NCI-H1930 (cell line): ENCODE measurements around the gene GABBR2.

Experiments used
- DNase-seq, 2 experiments: peaks; one replicate each; lab custom pipeline; 2025; lab: John Stamatoyannopoulos, UW

GABBR2 gene

DNA sequence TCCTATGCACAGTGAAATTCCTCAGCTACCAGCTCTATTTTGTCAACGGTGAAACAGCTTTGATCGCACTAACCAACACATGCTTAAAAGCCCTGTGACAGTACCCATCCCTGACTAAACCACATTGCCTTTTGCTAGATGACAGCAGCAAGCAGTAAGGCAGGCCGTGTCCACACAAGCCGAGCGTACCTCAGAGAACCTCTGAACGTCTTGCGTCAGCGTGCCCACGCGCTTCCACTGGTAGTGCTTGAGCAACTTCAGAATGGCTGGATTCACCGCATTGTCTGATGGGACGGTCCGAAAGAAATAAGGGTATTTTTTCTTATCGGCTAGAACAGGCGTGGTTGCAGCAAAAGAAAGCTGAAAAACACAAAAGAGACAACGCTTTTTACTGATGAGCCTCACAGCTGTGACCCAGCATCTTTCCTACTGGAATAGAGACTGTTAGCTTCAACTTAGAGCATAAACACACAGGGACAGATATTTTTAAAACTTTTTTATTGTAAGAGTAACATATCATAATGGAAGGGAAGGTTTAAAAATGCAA lies 167.0 kb downstream of the GABBR2 start:
- no peak for DNase-seq

DNA sequence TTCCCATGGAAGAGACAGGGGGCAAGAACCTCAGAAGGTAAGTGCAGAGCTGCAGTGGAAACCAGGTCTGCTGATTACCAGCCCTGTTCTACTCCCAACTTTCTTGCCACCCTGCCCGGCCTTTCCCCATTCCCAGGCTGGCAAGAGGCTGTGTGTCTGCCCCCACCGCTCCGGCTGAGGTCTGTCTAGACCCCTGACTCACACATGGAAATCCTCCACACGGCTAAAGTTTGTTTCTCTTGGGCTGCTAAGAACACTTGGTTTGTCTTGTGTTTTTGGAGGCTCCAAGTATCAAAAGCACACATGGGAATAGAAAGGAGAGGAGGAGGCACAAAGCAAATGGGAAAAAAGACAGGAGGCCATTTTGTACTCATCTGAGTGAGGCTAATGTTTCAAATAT lies 168.3 kb downstream of the GABBR2 start:
- DNase-seq, result no peak

DNA sequence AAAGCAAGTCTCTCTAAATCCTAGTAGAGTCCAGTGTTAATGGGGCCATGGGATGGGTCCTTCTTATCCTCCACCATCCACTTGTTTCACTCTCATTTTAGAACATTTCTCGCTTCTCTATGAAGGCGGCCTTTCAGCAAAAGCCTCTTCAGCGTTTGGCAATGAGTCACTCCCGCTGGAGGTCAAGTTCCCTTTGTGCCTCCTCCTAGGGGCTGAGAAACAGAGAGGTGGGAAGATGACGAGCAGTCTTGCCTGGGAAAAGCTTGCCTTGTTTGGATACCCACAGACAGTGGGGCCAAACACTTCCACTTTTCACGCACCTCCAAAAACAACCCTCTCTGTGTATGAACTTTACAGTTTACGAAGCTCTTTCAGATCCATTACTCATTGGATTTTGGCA lies 168.8 kb downstream of the GABBR2 start:
- DNase-seq, result no peak

DNA sequence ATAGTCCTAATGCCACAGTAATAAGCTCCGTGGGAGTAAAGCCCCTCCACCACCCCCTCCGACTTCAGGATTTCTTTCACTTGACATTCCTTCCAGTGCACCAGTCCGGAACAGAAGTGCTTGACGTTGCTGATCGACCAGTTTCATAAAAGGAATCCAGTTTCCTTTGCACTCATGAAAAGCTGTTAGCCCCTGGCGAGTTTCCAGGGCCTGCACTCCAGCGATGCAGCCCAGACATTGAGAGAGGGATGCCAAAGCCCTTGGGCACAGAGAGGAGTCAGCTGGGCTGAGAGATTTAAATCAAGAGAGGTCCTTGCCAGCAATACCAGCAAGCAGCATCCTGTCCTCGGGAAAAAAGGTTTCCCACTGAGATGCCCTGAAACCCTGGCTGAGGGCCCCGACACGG lies 170.1 kb downstream of the GABBR2 start:
- DNase-seq, result no peak

DNA sequence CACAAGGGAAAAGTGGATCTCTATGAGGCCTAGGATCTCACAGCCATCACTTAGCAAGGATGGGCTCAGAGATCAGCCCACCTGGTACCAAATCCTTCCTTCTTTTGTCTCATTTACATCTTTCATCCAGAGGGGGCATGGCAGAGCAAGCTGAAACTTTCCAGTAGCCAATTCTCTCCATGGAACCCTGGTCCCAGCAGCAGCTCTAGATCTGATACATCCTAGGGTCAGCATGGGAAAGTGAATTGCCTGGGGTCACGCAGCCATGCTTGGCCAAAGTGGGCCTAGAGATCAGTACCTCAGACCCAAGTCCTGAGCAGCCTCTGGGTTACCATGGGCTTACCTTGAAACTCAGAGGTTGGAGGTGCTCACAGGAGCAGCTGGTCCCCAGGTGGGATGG lies 170.5 kb downstream of the GABBR2 start:
- DNase-seq, result no peak

DNA sequence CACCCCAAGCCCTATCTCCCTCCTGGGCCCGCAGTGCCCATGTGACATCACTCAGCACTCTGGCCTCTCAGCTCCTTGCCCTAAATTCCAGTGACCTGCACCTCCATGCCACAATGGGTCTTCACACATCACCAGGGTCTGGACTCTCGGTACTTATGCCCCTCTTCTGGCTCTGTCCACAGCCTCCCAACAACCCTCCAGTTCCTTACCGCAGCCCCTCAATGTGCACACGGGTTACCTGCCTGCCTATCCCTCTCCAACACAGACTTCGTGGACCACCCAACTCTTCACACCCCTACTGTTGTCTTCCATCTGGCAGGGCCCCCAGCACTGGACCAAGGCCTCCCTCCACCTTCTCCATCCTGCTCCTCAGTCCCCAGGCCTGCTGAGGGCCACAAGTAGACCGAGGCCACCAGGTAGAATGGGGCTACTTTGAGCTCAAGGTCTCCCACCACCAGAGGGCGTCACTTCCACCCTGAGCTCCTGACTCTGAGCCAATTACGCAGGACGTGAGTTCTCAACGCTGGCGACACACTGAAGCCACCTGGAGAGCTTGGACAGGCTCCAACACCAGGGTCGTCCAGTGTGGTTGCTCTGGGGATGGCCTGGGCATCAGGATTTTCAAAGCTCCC lies 172.1 kb downstream of the GABBR2 start:
- no peak for DNase-seq

DNA sequence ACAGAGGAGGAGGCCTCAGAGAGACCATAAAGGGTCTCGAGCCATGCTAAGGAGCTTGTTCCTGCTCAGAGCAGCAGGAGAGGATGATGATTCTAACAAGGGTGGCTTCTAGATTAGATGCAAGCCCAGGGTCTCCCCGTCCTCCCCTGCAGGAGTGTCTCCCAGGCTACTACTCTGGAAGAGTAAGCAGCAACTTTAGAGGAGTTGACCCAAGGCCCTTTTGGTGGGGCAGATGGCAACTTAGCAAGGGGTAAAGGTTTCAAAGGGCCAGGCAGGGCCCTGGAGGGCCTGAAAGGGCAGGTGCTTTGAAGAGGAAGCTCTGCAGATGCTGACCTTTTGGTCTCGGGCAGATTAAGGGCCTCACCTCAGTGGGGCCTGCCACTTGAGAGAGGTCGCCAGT lies 174.9 kb downstream of the GABBR2 start:
- DNase-seq, result no peak

DNA sequence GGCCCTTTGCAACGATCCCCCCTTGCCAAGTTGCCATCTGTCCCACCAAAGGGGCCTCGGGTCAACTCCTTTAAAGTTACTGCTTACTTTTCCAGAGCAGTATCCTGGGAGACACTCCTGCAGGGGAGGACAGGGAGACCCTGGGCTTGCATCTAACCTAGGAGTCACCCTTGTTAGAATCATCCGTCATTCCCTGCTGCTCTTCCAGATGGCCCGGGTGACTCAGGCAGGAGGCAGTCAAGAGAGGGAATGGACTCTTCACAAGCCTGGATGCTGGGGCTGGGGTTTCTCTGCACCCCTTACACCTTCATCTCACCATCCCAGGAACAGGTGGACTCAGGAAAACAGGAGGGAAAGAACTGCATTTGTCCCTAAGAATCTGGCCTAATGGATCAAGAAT lies 175.6 kb downstream of the GABBR2 start:
- no peak for DNase-seq

DNA sequence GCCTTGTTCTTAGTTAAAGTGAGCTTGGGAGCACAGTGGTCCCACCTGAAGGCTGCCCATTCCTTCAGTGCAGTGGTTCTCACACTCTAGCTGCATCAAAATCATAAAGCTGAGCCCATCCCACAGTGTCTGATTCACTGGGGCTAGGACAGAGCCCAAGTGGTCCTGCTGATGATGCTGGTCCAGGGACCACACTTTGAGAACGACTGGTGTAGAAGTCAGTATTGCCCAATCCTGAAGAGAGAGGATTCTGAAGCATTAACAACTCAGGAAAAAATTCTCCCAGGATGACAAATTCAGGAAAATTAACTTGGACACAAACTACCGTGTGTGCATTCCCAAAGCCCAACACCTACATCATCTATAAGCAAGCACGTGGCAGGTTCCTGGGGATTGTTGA lies 176.2 kb downstream of the GABBR2 start:
- DNase-seq, result no peak

DNA sequence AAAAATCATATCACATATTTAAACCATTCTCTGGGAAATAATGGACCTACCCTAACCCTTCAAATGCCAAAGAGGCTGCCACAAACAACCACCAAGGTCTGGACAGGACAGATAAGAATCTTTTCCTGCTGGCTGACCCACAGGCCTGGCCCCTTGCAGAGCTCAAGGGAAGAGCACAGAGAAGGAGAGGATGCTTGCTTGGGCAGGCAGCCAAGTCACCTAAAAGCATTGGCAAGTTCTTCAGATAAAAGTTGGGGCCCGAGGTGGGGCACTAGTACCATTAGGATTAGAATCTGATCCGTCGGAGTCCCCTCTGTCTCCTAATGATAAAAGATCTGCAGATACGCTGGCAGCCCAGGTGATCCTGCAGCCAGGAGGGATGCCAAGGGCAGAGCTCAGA lies 176.6 kb downstream of the GABBR2 start:
- no peak for DNase-seq

DNA sequence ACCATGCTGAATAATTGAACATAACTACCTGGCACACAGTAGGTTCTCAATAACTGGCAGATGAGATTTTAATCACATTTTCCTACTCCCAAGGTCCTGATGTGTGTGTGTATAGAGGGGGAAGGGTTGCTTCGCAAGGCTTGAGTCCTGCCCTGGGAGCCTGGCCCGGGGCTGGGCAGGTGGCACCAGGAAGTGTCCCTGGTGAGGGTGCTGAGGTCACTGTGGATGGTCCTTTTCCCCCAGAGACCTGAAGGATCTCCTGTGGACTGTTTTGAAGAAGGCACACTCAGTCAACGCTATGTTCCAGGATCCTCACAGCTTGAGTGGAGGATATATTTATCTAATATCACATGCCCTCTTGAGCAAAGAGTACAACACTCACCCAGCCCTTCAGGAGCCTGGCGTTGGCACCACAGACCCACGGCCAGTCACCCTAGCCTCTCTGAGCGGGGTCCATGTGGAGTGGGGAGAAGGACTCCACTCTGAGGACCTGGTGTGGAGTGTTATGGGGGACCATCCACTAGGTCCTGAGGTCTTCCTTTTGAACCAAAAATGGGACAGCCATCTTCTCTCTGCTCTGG lies 177.8 kb downstream of the GABBR2 start:
- DNase-seq, result no peak

DNA sequence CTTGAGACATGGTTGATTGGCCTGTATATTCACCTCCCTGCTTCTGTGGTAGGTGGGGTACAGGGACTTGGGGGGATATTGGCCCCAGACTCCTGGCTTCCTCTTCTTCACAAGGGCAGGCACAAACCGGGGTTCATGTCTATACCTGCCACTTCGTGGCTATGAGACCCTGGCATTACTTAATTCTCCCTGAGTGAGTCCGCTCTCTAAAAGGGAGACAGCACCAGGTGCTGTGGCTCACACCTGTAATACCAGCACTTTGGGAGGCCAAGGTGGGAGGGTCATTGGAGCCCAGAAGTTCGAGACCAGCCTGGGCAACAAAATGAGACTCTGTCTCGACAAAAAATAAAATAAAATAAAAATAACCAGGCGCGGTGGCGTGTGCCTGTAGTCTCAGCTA lies 178.5 kb downstream of the GABBR2 start:
- no peak for DNase-seq

DNA sequence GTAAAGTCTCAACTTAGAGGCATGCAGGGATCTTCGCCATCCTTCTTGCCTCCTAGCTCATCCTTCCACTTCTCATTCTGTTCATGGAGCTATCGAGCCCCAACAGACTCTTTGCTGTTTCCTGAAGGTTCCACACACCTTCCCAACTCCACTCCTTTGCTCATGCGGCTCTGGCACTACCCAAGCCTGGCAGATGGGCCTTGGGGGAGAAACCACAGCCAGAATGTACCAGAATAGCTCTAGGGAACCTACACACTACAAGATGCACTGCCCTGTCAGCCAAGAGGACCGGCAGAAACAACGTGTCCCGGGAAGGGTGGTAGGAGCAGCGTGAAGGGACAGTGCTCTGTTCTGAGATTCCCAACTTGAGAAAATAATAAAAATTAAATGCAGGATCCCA lies 178.9 kb downstream of the GABBR2 start:
- no peak for DNase-seq

DNA sequence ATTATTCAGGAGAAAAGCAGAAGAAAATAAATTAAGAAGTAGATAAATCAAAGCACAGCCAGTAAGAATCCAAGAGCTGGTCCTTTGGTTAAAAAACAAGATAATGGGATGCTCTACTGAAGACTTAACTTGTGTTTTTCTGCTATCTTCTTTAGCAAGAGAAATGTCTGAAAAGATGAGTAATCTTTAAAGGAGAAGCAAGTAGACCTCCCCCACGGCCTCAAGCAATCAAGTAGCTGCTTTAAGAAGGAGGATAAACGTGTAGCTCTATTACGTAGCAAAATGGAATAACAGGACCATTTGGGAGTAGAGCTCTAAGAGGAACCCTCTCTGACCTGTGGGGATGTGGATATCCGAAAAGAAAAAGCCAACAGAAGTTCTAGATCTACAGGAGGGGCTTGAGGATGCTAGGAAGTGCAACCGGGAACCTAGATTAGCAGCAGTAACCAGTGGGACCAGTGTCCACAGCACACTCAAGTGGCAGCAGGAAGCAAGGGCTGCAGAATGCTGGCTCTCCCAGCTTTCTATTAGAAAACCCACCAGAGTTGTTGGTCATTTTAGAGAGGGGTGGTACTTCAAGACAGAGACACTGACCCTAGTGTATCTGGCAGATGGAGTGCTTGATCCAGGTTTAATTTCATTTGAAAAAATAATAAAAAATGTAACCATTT lies 185.4 kb downstream of the GABBR2 start:
- no peak for DNase-seq

DNA sequence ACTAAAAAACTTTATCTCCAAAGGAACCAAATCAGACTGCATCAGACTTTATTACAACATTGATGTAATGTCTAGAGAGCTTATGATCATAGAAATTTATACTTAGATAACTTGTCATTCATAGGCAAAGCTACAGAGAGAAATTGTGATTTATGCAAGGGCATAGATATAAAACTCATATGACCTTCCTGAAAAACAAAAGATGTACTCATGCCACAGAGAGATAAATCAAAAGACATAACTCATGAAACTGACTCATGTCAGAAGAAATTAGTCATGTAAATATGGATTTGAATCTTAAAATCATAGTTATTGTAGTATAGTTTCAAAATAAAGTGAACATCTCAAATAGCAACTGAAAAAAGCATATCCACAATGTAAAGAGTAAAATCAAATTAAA lies 186.2 kb downstream of the GABBR2 start:
- no peak for DNase-seq

DNA sequence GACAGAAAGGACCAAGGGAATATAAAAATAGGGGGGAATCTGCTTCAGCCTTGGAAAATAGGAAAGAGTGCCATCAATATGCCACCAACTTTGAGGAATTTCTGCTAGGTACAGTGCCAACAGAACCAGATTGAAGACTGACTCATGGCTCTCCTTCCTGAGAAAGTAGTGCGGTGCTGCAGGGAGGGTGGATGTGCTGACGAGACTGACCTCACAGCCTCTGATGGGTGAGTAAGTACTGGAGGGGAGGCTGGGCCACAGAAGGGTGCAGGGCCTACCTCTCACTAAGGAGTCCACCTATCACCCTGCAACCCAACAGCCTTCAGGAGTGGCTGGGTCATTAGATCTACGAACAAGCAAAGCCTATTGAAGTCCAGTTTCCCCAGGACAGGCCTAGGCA lies 187.6 kb downstream of the GABBR2 start:
- no peak for DNase-seq

DNA sequence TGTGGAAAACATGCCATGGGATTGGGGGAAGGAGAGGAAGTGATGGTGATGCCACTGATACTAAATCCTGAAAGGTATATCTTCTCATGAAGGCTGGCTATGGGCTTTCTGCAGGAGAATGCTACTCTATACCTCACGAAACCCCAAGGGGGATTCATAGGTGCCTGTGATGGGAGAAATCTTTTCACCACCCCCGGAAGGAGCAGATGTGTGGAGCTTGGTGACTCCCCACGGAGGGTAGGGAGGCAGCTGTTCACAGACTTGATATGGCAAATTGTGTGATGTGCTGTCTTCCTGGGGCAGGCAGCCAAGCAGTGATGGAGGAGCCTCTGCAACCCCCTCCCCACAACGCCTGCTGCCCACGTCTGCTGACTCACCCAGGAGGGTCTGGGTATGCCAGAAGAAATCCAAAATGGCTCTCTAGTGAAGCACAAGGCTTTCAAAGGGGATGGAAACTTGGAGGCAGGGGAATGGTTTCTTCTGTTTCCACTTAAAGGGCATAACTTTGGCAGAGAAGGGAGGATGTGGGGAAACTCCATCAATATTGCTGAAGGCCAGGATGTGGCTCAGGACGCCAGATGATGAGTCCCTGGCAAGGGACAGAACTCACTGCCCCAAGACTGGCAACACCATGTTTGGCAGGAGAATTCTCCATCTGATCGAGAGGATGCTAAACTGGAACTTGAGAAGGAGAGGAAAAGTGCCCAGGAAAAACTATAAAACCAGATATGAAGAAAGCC lies 188.3 kb downstream of the GABBR2 start:
- no peak for DNase-seq

DNA sequence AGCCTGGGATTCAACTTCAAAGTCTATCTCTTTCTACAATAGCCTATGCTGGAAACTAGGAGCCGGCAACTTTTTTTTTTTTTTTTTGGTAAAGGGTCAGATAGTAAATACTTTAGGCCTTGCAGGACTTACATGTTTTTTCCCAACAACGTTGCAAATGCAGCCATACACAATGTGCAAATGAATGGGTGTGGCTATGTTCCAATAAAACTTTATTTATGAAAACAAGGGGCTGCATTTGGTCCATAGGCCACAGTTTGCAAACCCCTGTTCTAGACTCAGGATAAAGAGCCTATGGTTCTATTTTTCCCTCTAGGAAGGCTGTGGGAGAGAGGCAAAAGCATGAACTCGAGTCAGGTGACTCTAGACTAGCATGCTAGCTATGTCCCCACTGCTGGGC lies 189.1 kb downstream of the GABBR2 start:
- DNase-seq, result no peak

DNA sequence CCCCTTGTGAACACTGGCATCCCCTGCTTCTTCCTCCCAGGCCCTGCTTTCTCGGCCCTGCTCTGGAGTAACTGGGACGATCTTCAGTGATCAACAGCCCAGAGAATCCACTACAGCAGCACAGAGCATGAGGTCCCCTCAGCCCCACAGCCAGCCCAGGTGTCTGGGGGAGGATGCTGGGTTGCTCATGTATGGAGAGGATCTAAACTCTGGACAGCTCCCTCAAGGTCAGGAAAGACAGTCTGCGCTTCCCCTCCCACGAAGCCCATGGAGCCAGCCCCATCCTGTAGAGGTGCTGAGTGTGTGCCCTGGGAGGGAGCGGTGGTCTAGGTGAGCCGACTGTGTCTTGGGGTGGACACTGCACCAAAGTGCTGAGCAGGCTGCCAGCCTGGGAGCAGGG lies 190.2 kb downstream of the GABBR2 start:
- no peak for DNase-seq

DNA sequence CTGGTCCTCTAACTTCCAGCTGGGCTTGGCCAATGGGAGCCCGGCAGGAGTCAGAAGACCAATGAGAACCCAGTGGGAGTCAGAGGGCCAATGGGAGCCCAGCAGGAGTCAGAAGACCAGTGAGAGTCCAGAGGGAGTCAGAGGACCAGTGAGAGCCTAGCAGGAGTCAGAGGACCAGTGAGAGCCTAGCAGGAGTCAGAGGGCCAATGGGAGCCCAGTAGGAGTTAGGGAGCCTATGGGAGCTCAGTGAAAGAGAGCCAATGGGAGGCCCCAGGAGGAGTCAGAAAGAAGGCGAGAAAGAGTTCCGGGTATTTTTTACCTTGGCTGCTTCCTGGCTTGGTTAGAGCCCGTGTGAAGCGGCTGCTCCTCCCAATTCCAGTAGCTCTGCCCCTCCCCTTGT lies 191.0 kb downstream of the GABBR2 start:
- no peak for DNase-seq

DNA sequence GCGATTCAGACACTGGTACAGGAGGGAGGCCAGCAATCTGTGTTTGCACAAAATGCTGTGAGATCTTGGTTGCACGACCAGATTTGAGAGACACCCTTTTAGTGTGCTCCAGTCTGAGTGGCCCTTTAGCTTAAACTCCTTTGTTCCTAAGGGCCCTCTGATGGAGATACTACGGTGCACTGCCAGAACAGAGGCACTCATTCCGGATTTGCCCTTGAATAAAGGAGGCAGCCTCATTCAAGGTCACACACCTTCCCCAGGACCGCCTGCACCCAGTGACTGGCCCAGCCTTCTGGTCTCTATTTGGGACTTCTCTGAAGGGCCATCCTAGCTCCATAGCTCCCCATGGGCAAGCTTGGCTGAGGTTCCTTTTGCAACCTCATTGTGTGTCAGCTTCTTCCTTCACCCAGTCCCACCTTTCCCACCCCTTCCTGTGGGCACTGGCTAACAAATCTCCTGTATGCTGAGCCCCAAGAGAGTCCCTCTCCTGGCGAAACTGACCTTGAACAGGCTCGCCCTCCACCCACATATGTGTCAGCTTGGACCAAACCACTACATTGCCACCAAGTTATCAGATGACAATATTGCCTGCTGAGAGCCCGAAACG lies 191.7 kb downstream of the GABBR2 start:
- DNase-seq, result no peak

DNA sequence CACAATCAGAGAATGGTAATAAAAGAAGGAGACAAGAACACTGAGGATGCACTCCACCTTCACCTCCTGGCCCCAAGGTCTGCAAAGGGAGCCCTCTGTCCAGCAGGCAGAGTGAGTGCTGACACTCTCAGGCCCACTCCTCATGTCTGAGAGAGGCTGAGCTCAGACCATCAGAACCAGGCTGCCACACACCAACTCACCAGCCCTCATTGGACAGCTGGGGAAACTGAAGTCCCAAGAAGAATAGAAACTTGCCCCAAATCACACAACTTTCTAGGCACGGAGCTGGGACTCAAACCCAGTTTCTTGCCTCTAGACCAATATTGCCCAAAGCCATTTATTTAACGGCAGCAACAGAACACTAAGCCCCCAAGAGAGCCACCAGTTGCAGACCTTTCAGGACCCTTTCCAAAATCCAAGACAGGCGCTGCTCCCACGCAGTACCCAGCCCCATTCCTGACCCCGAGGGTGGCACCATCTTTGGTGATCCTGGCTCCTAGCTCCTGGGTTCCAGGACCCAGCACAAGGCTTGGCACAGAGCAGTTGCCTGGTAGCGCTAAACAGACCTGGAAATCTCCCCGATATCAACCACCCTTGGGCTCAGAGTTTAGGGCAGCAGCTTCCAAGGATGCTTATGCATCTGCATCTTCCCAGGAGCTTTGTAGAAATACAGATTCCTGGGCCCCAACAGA lies 192.4 kb downstream of the GABBR2 start:
- no peak for DNase-seq
